Brain microvascular endothelial cell (primary cell): ENCODE measurements around the gene BCAN.
A peak's percentile ranks its signal among the peaks of the same experiment; 100 is the strongest.

ENCODE experiments used
- DNase-seq: peaks from one replicate; pipeline ENCODE4 v3.0.0-alpha.2; 2020
- H3K27ac ChIP-seq: fragments of 250-450 bp; sonication (Bioruptor Pico); 2 replicates; pipeline ENCODE4 v1.5.1; 2020; ENCODE audit warnings: mild to moderate bottlenecking, moderate library complexity
- H3K27me3 ChIP-seq: fragments of 250-450 bp; sonication (Bioruptor Pico); replicated peaks from 2 replicates; pipeline ENCODE4 v1.5.1; 2020; ENCODE audit warnings: mild to moderate bottlenecking
- H3K36me3 ChIP-seq: fragments of 250-450 bp; sonication (Bioruptor Pico); replicated peaks from 2 replicates; pipeline ENCODE4 v1.5.1; 2020; ENCODE audit warnings: mild to moderate bottlenecking
- H3K4me3 ChIP-seq: 2 replicates; pipeline ENCODE4 v1.5.1; 2011; ENCODE audit warnings: low read depth, mild to moderate bottlenecking, control low read depth, low read length, moderate library complexity
- in situ Hi-C: cut with HindIII; loops from 2 replicates; pipeline ENCODE4 v1.10.0; 2017; ENCODE audit warnings: low sequenced_read_pairs, low pct_ligation_motif_present
- TF ChIP-seq, protein P1 (sequence below): IDR thresholded peaks from 2 replicates; pipeline ENCODE4 v1.5.1; 2011; ENCODE audit warnings: low read depth, mild to moderate bottlenecking, moderate library complexity, low read length, control low read depth, inconsistent platforms; ENCODE audit errors: missing control alignments

BCAN gene

GRCh38 chr1:156658945-156659574, 17.1 kb downstream of the BCAN start:
- Histone ChIP-seq H3K27me3 (peaks cover 9% of the 10 kb centered on the region), H3K4me3 (no peak overlapping the region), H3K27ac (no peak overlapping the region), H3K36me3 (no peaks in the 10 kb centered on the region)
- no peak for DNase-seq
- TF ChIP-seq, protein P1, sequence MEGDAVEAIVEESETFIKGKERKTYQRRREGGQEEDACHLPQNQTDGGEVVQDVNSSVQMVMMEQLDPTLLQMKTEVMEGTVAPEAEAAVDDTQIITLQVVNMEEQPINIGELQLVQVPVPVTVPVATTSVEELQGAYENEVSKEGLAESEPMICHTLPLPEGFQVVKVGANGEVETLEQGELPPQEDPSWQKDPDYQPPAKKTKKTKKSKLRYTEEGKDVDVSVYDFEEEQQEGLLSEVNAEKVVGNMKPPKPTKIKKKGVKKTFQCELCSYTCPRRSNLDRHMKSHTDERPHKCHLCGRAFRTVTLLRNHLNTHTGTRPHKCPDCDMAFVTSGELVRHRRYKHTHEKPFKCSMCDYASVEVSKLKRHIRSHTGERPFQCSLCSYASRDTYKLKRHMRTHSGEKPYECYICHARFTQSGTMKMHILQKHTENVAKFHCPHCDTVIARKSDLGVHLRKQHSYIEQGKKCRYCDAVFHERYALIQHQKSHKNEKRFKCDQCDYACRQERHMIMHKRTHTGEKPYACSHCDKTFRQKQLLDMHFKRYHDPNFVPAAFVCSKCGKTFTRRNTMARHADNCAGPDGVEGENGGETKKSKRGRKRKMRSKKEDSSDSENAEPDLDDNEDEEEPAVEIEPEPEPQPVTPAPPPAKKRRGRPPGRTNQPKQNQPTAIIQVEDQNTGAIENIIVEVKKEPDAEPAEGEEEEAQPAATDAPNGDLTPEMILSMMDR, result no peak
- in situ Hi-C loops, result no loop called here

- TF ChIP-seq, protein P1, result no peak
- no peak for DNase-seq
- Histone ChIP-seq H3K27ac (no peak overlapping the region), H3K36me3 (no peaks in the 10 kb centered on the region), H3K4me3 (peak overlapping the region; percentile 20), H3K27me3 (peaks cover 9% of the 10 kb centered on the region)
- in situ Hi-C loops, result no loop called here
Measured at GRCh38 chr1:156659661-156659987, 17.7 kb downstream of the BCAN start.

- in situ Hi-C loops, result no loop called here
- peaks cover 9% of the 10 kb centered on the region for H3K27me3 ChIP-seq
- DNase-seq, result peak; percentile 94
- H3K27ac ChIP-seq, result peak overlapping the region; percentile 65
- H3K4me3 ChIP-seq, result peak overlapping the region; percentile 27
- TF ChIP-seq, protein P1, result peak; percentile 94
- H3K36me3 ChIP-seq, result no peaks in the 10 kb centered on the region
Measured at GRCh38 chr1:156659988-156660751, 18.3 kb downstream of the BCAN start.

DNA sequence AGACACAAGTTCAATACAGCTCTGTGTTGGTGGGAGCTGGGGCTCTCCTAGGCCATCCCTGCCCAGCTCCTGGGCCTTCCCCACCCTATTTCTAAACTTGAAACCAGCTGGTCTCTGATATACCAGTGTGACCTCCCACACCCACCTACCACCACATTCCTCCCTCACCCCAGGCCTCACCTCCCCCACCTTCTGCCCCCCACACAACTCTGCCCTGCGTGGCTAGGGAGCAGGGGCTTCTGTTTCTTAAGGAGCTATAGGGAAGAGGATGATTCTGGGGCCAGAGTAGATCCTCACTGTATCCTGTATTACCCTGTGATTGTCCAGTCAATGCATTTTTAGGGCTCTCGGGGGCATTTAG, 18.8 kb downstream of the BCAN start:
- Histone ChIP-seq H3K27me3 (peaks cover 9% of the 10 kb centered on the region), H3K4me3 (peak overlapping the region; percentile 27), H3K36me3 (no peaks in the 10 kb centered on the region), H3K27ac (peak overlapping the region; percentile 65)
- in situ Hi-C loops, result no loop called here
- TF ChIP-seq, protein P1, result no peak
- DNase-seq, result no peak

DNA sequence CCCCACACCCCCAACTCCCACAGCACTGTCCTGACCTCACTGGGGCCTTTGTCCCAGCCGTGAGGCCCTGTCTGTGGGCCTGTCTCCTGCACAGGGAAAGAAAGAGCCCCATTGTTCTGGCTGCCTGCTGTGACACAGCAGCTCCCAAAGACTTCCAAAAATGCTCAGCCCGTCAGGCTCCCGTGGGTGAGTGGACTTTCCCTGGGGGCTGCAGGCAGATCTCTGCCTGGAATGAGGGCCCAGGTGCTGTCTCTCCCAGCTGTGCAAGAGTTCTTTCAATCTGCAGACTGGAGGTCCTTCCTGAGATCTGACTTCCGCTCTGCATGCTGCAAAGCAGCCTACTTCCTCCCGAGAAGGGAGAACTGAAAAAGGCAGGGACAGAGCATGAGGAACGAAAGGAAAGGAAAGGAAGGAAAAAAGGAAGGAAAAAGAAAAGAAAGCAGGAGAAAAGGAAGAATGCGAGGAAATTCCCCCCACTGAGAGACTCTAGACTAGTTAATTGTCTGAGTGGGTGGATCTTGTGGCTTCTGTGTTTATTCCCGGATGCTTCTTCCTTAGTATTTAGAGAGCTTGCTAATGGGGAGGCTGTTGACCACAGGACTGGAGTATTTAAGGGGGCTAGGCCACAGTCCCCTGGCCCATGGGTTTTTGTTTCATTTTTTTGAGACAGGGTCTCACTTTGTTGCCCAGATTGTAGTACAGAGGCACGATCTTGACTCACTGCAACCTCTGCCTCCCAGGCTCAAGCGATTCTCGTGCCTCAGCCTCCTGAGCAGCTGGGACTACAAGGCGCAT, 20.3 kb downstream of the BCAN start:
- Histone ChIP-seq H3K36me3 (no peaks in the 10 kb centered on the region), H3K27me3 (no peaks in the 10 kb centered on the region), H3K4me3 (no peak overlapping the region), H3K27ac (peak overlapping the region; percentile 65)
- peak; percentile 14 for DNase-seq
- TF ChIP-seq, protein P1, result no peak
- in situ Hi-C loops, result no loop called here
